Tibial nerve (tissue), 4 donors: ENCODE measurements around the gene GLYATL1. TPM values are rescaled to one million over a fixed set of nuclear protein-coding genes. Genes with fewer than 3 reads are reported as not detected.

Experiments
- DNase-seq, 2 donors: peaks; one replicate each; pipeline ENCODE4 v3.0.0-alpha.2; 2019; ENCODE audit warnings: low spot score in 2 of 2
- H3K27ac ChIP-seq, 4 donors: fragments of 200-600 bp; sonication (generic) in 3 of 4; one replicate each; pipeline ENCODE4 v1.5.1; 2017 to 2019; ENCODE audit warnings: mild to moderate bottlenecking in 1 of 4
- H3K27me3 ChIP-seq, 2 donors: fragments of 200-600 bp; sonication (generic) in 1 of 2; one replicate each; pipeline versions ENCODE4 v1.5.1 to v1.6.0; 2017 to 2019
- H3K36me3 ChIP-seq, 3 donors: fragments of 200-600 bp; sonication (generic); one replicate each; pipeline ENCODE4 v1.5.1; 2018 to 2019
- H3K4me1 ChIP-seq, 4 donors: fragments of 200-600 bp; sonication (generic) in 3 of 4; one replicate each; pipeline ENCODE4 v1.5.1; 2017 to 2019
- H3K4me3 ChIP-seq, 4 donors: fragments of 200-600 bp; sonication (generic) in 3 of 4; one replicate each; pipeline ENCODE4 v1.5.1; 2017 to 2019; ENCODE audit warnings: mild to moderate bottlenecking in 1 of 4, moderate library complexity in 1 of 4
- H3K9me3 ChIP-seq, 4 donors: fragments of 200-600 bp; sonication (generic) in 3 of 4; one replicate each; pipeline ENCODE4 v1.5.1; 2017 to 2019
- EP300 ChIP-seq, 2 donors: sonication (generic); formaldehyde crosslinking; IDR thresholded peaks; one replicate each; pipeline ENCODE4 v1.6.1; 2017; ENCODE audit warnings: antibody characterized with exemption in 2 of 2, mild to moderate bottlenecking in 1 of 2
- POLR2A ChIP-seq, 2 donors: fragments of 450-650 bp; IDR thresholded peaks; one replicate each; pipeline ENCODE4 v1.6.1; 2017; ENCODE audit warnings: antibody characterized with exemption in 2 of 2, mild to moderate bottlenecking in 2 of 2, moderate library complexity in 2 of 2
- WGBS, 2 donors: methylation state at CpG; one replicate each; pipeline ENCODE4 v1.1.5; 2018; 5-methylcytosine and 5-hydroxymethylcytosine counted together
- total RNA-seq, 4 donors: library from RNA; depleted of rRNA; stranded (reverse); fragments of >200 nt; gene quantifications; one replicate each; pipeline ENCODE4 v1.1.0, GENCODE V29; 2016
- TF ChIP-seq, protein P1 (sequence below), 5 experiments: fragments of 200-600 bp in 3 of 5; fragments of 450-650 bp in 2 of 5; sonication (generic) in 3 of 5; IDR thresholded peaks; one replicate each; pipeline ENCODE4 v1.5.1; 2016 to 2019; ENCODE audit warnings: antibody characterized with exemption in 5 of 5, mild to moderate bottlenecking in 3 of 5, moderate library complexity in 2 of 5

The GLYATL1 gene
- total RNA-seq, 4 donors from 2014 or later = not detected

DNA sequence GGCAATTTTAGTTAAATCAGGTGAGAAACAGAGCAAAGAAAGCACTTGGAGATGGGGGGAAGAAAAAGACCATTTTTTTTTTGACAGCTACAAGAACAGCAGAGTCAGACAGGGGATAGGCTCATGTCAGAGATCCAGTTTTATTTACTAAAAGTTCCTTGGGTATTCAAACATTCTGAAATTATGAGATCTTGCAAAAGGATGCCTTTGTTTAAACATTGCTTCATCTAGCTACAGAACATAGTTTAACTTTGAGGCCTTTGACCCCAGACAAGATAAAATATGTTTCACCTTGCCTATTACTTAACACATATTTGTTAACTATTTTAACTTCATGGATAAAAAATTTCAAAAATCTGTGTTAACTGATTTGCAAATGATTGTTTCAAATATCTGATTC is 6.4 kb downstream of the GLYATL1 start:
- Histone ChIP-seq H3K27ac (no peak overlapping the region), H3K36me3 (no peaks in the 10 kb centered on the region), H3K27me3 (no peaks in the 10 kb centered on the region), H3K4me1 (no peaks in the 10 kb centered on the region), H3K4me3 (no peak overlapping the region), H3K9me3 (no peaks in the 10 kb centered on the region)
- no peak for DNase-seq
- TF ChIP-seq EP300 (IDR thresholded peaks at IDR 0.05) = no peak
- TF ChIP-seq, protein P1, sequence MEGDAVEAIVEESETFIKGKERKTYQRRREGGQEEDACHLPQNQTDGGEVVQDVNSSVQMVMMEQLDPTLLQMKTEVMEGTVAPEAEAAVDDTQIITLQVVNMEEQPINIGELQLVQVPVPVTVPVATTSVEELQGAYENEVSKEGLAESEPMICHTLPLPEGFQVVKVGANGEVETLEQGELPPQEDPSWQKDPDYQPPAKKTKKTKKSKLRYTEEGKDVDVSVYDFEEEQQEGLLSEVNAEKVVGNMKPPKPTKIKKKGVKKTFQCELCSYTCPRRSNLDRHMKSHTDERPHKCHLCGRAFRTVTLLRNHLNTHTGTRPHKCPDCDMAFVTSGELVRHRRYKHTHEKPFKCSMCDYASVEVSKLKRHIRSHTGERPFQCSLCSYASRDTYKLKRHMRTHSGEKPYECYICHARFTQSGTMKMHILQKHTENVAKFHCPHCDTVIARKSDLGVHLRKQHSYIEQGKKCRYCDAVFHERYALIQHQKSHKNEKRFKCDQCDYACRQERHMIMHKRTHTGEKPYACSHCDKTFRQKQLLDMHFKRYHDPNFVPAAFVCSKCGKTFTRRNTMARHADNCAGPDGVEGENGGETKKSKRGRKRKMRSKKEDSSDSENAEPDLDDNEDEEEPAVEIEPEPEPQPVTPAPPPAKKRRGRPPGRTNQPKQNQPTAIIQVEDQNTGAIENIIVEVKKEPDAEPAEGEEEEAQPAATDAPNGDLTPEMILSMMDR (IDR thresholded peaks at IDR 0.05) = no peak
- TF ChIP-seq POLR2A (IDR thresholded peaks at IDR 0.05) = no peak

DNA sequence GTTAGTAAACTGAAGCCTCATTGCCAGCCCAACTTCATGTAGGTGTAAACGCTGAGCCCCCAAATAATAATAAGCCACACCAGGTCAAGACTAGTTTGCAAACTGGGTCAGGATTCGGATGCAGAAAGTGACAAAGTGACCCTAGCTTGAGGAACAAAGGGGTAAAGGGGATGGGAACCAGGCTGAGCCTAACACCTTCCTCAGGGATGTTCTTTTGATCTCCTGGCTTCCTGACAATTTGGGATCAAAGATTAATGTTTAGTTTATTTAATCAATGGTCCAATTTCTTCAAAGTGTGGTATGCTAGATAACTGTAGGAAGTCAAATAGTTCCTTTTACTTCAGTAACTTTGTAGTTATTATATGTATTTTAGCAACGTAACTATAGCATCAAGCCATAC is 9.9 kb downstream of the GLYATL1 start:
- no peak for TF ChIP-seq EP300 (IDR thresholded peaks at IDR 0.05)
- TF ChIP-seq, protein P1 (IDR thresholded peaks at IDR 0.05) = no peak
- Histone ChIP-seq H3K36me3 (no peaks in the 10 kb centered on the region), H3K9me3 (no peaks in the 10 kb centered on the region), H3K4me1 (no peaks in the 10 kb centered on the region), H3K4me3 (no peak overlapping the region), H3K27me3 (no peaks in the 10 kb centered on the region), H3K27ac (no peak overlapping the region)
- 78 to 79% methylated on average over 3 of the region's 3 CpGs for WGBS, 2 donors
- no peak for DNase-seq

DNA sequence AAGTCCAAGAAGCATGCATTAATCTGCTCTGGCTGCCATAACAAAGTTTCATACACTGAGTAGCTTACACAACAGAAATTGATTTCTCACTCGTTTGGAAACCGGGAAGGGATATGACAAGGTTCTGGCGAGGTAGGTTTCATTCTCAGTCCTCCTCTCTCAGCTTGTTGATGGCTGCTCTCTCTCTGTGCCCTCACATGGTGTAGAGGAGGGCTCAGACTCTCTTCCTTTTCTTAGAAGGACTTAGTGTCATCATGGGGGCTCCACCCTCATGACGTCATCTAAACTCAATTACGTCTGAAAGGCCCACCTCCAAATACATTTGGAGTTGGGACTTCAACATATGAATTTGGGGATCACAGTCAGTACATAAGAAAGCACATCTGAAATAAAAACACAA is 18.6 kb downstream of the GLYATL1 start:
- Histone ChIP-seq H3K4me1 (no peaks in the 10 kb centered on the region), H3K36me3 (no peaks in the 10 kb centered on the region), H3K9me3 (no peaks in the 10 kb centered on the region), H3K27ac (no peak overlapping the region), H3K4me3 (no peak overlapping the region), H3K27me3 (peaks cover 0 to 3% of the 10 kb centered on the region in 2 donors)
- TF ChIP-seq EP300 (IDR thresholded peaks at IDR 0.05) = no peak
- TF ChIP-seq, protein P1 (IDR thresholded peaks at IDR 0.05) = no peak
- no peak for TF ChIP-seq POLR2A (IDR thresholded peaks at IDR 0.05)
- 68 to 70% methylated on average over 5 of the region's 5 CpGs for WGBS, 2 donors
- no peak for DNase-seq

DNA sequence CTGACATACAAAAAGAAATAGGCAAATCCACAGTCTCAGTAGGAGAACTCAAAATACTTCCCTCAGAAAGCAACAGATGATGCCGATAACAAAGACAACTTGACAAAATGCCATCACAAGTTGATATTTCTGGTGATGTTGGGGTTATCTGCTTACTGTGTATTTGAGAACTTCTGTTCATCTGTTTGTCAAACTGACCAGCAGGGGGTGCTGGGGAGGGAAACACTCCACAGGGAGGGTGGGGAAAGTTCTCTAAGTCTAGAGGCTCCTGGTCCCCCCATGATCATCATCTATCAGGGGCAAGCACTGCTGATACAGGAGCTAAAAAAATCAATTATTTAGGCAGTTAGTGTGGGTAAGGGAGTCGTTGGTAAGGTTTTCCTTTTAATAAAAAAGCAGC is 19.2 kb downstream of the GLYATL1 start:
- Histone ChIP-seq H3K27ac (no peak overlapping the region), H3K4me3 (no peak overlapping the region), H3K27me3 (peaks cover 0 to 4% of the 10 kb centered on the region in 2 donors), H3K9me3 (no peaks in the 10 kb centered on the region), H3K36me3 (no peaks in the 10 kb centered on the region), H3K4me1 (no peaks in the 10 kb centered on the region)
- TF ChIP-seq, protein P1 (IDR thresholded peaks at IDR 0.05) = peak in 3 of 5 experiments; percentile 16 to 33 (median 30)
- TF ChIP-seq POLR2A (IDR thresholded peaks at IDR 0.05) = no peak
- WGBS, 2 donors = 72 to 79% methylated on average over 2 of the region's 2 CpGs
- DNase-seq = peak in 1 of 2 donors; percentile 23

DNA sequence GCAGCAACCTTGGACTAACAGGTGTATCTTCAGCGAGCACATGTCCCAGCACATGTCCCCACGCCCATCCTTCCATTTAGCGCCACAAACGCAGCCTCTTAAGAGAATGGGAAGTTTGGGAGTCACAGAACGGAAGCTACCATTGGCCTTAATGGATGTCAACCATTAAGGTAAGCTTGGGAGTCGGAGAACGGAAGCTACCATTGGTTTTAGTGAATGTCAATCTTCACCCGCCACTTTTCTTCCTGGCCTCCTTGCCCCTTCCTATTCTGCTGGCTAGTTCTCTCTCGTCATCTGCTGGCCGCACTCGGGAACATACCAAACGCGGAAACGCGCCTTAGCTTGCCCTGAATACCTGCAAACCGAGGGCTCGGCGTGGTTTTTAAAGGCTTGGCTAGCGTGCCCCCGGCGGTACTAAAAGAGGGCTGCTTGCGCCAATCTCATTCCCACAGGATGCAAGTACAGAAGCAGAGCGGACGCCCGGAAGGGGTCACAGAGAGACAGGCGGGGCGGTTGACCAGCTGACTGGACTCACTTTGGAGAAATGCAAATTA is 24.3 kb downstream of the GLYATL1 start:
- no peaks in the 10 kb centered on the region for H3K36me3 ChIP-seq
- peaks cover 0 to 4% of the 10 kb centered on the region in 2 donors for H3K27me3 ChIP-seq
- 26 to 36% methylated on average over 27 of the region's 27 CpGs for WGBS, 2 donors
- H3K9me3 ChIP-seq = no peaks in the 10 kb centered on the region
- no peaks in the 10 kb centered on the region for H3K4me1 ChIP-seq
- TF ChIP-seq, protein P1 (IDR thresholded peaks at IDR 0.05) = no peak
- TF ChIP-seq EP300 (IDR thresholded peaks at IDR 0.05) (no peak), POLR2A (IDR thresholded peaks at IDR 0.05) (no peak)
- DNase-seq = no peak
- no peak overlapping the region for H3K27ac ChIP-seq
- H3K4me3 ChIP-seq = no peak overlapping the region
